Uterus (tissue), 2 donors: ENCODE results near the gene NLRX1.

Experiments
- POLR2A ChIP-seq, 2 donors: fragments of 450-650 bp; IDR thresholded peaks; one replicate each; pipeline ENCODE4 v1.6.1; 2016; ENCODE audit warnings: antibody characterized with exemption in 2 of 2, mild to moderate bottlenecking in 1 of 2, moderate library complexity in 1 of 2
- TF ChIP-seq, protein P1 (sequence below), 4 experiments: fragments of 200-600 bp in 2 of 4; fragments of 450-650 bp in 2 of 4; sonication (generic) in 2 of 4; IDR thresholded peaks; one replicate each; pipeline ENCODE4 v1.5.1; 2016 to 2019; ENCODE audit warnings: antibody characterized with exemption in 4 of 4, mild to moderate bottlenecking in 2 of 4, moderate library complexity in 1 of 4

DNA sequence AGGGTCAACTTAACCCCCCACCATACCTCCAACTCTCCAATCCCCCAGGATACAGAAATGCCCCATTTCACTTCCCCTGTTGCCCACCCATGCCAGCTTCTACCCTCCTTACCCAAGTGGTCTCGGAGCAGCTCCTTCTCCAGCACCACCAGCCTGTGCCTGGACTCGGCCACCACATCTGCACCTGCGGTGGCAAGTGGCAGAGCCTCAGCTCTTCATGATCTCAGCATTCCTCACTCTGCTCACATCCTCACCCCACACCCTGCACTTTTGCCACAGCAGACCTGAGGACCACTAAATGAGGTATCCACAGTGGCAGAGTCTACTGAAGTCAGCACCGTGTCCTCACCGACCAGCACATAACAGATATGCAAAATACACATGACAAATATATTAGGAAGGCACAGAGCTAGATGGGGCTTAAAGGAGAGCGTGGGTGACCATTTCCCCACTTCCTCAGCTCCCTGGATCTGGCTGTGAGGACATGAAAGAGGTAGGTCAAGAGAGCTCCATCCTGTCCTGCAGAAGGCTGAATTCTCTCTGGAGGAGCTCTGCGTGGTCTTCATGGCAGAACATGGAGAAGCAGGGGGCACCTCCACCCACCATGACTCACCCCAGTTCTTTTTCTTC lies 26.4 kb downstream of the NLRX1 start:
- no peak for TF ChIP-seq POLR2A (IDR thresholded peaks at IDR 0.05)
- TF ChIP-seq, protein P1, sequence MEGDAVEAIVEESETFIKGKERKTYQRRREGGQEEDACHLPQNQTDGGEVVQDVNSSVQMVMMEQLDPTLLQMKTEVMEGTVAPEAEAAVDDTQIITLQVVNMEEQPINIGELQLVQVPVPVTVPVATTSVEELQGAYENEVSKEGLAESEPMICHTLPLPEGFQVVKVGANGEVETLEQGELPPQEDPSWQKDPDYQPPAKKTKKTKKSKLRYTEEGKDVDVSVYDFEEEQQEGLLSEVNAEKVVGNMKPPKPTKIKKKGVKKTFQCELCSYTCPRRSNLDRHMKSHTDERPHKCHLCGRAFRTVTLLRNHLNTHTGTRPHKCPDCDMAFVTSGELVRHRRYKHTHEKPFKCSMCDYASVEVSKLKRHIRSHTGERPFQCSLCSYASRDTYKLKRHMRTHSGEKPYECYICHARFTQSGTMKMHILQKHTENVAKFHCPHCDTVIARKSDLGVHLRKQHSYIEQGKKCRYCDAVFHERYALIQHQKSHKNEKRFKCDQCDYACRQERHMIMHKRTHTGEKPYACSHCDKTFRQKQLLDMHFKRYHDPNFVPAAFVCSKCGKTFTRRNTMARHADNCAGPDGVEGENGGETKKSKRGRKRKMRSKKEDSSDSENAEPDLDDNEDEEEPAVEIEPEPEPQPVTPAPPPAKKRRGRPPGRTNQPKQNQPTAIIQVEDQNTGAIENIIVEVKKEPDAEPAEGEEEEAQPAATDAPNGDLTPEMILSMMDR (IDR thresholded peaks at IDR 0.05) = no peak
